ENCODE measurements around the gene LIAS. TPM values are rescaled to one million over a fixed set of nuclear protein-coding genes. Genes with fewer than 3 reads are reported as not detected.
A peak's percentile ranks its signal among the peaks of the same experiment; 100 is the strongest.

LIAS gene
- total and polyA plus RNA-seq, 2 of the 13 experiments (the other 11 are each of a cell fraction or from before 2014, with no cell fraction given), result 16.0 to 16.6 TPM

- TF ChIP-seq, protein P1, sequence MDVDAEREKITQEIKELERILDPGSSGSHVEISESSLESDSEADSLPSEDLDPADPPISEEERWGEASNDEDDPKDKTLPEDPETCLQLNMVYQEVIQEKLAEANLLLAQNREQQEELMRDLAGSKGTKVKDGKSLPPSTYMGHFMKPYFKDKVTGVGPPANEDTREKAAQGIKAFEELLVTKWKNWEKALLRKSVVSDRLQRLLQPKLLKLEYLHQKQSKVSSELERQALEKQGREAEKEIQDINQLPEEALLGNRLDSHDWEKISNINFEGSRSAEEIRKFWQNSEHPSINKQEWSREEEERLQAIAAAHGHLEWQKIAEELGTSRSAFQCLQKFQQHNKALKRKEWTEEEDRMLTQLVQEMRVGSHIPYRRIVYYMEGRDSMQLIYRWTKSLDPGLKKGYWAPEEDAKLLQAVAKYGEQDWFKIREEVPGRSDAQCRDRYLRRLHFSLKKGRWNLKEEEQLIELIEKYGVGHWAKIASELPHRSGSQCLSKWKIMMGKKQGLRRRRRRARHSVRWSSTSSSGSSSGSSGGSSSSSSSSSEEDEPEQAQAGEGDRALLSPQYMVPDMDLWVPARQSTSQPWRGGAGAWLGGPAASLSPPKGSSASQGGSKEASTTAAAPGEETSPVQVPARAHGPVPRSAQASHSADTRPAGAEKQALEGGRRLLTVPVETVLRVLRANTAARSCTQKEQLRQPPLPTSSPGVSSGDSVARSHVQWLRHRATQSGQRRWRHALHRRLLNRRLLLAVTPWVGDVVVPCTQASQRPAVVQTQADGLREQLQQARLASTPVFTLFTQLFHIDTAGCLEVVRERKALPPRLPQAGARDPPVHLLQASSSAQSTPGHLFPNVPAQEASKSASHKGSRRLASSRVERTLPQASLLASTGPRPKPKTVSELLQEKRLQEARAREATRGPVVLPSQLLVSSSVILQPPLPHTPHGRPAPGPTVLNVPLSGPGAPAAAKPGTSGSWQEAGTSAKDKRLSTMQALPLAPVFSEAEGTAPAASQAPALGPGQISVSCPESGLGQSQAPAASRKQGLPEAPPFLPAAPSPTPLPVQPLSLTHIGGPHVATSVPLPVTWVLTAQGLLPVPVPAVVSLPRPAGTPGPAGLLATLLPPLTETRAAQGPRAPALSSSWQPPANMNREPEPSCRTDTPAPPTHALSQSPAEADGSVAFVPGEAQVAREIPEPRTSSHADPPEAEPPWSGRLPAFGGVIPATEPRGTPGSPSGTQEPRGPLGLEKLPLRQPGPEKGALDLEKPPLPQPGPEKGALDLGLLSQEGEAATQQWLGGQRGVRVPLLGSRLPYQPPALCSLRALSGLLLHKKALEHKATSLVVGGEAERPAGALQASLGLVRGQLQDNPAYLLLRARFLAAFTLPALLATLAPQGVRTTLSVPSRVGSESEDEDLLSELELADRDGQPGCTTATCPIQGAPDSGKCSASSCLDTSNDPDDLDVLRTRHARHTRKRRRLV (CRISPR knock-in tag; IDR thresholded peaks at IDR 0.05), result no peak
- TF ChIP-seq PREB (CRISPR knock-in tag; IDR thresholded peaks at IDR 0.05) (no peak), ZNF782 (CRISPR knock-in tag; IDR thresholded peaks at IDR 0.05; ENCODE audit: borderline replicate concordance) (no peak), ZKSCAN8 (CRISPR knock-in tag; IDR thresholded peaks at IDR 0.05; ENCODE audit: borderline replicate concordance) (no peak), ZNF589 (CRISPR knock-in tag; conservative IDR thresholded peaks at IDR 0.05) (no peak), ZNF431 (CRISPR knock-in tag; IDR thresholded peaks at IDR 0.05; ENCODE audit: borderline replicate concordance, low read depth) (no peak), YEATS4 (CRISPR knock-in tag; IDR thresholded peaks at IDR 0.05; ENCODE audit: borderline replicate concordance) (no peak), U2AF2 (IDR thresholded peaks at IDR 0.05; ENCODE audit: low read depth, low read length) (no peak), ZNF318 (CRISPR knock-in tag; IDR thresholded peaks at IDR 0.05) (no peak)
- TF ChIP-seq, protein P2, sequence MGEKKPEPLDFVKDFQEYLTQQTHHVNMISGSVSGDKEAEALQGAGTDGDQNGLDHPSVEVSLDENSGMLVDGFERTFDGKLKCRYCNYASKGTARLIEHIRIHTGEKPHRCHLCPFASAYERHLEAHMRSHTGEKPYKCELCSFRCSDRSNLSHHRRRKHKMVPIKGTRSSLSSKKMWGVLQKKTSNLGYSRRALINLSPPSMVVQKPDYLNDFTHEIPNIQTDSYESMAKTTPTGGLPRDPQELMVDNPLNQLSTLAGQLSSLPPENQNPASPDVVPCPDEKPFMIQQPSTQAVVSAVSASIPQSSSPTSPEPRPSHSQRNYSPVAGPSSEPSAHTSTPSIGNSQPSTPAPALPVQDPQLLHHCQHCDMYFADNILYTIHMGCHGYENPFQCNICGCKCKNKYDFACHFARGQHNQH (CRISPR knock-in tag; IDR thresholded peaks at IDR 0.05), result 0 out of 2 replicates have a peak, but pooled peaks have one; percentile 16
Observed at GRCh38 chr4:39429476-39430334, 29.2 kb upstream of the LIAS start (continued).

Measured in HepG2 (cell line).